OCI-LY1 (cell line): ENCODE data around the gene TMEM253.

Experiments
- H2AFZ ChIP-seq: fragments of 200-600 bp; sonication (generic), shearing (Covaris generic); 2 replicates; pipeline ENCODE4 v1.6.0; 2014; ENCODE audit warnings: antibody characterized with exemption, mild to moderate bottlenecking, low read length
- H3F3A ChIP-seq: fragments of 200-600 bp; sonication (generic), shearing (Covaris generic); 2 replicates; pipeline ENCODE4 v1.6.0; 2014; ENCODE audit warnings: mild to moderate bottlenecking, antibody characterized with exemption, low read length, moderate library complexity; ENCODE audit not compliant: insufficient read depth
- H3K27ac ChIP-seq: fragments of 200-600 bp; sonication (generic); 2 replicates; pipeline ENCODE4 v1.5.1; 2014; ENCODE audit warnings: low read length, mixed run types, mild to moderate bottlenecking, low read depth; ENCODE audit not compliant: poor library complexity, severe bottlenecking
- H3K27me3 ChIP-seq: fragments of 200-600 bp; sonication (generic); 2 replicates; pipeline ENCODE4 v1.6.0; 2014; ENCODE audit warnings: antibody characterized with exemption, mild to moderate bottlenecking, low read length, moderate library complexity; ENCODE audit not compliant: insufficient read depth
- H3K36me3 ChIP-seq: fragments of 200-600 bp; sonication (generic); 2 replicates; pipeline ENCODE4 v1.6.1; 2014; ENCODE audit warnings: mild to moderate bottlenecking, antibody characterized with exemption, low read length, moderate library complexity, mixed read lengths; ENCODE audit not compliant: insufficient read depth
- H3K4me1 ChIP-seq: fragments of 200-600 bp; sonication (generic); 2 replicates; pipeline ENCODE4 v1.5.1; 2014; ENCODE audit warnings: mild to moderate bottlenecking, low read length, moderate library complexity; ENCODE audit not compliant: insufficient read depth, severe bottlenecking
- H3K4me2 ChIP-seq: fragments of 200-600 bp; sonication (generic), shearing (Covaris generic); 2 replicates; pipeline ENCODE4 v1.6.1; 2014; ENCODE audit warnings: low read length
- H3K4me3 ChIP-seq: fragments of 200-600 bp; sonication (generic); 2 replicates; pipeline ENCODE4 v1.5.1; 2014; ENCODE audit warnings: low read length, low read depth, mild to moderate bottlenecking, mixed read lengths; ENCODE audit not compliant: poor library complexity, severe bottlenecking
- H3K79me2 ChIP-seq: fragments of 200-600 bp; shearing (Covaris generic); 2 replicates; pipeline ENCODE4 v1.6.1; 2016; ENCODE audit warnings: mixed run types, low read length, mixed read lengths; ENCODE audit not compliant: insufficient read depth
- H3K9ac ChIP-seq: fragments of 200-600 bp; sonication (generic), shearing (Covaris generic); 2 replicates; pipeline ENCODE4 v1.6.1; 2014; ENCODE audit warnings: mild to moderate bottlenecking, low read length, mixed read lengths
- H3K9me2 ChIP-seq: fragments of 200-600 bp; sonication (generic), shearing (Covaris generic); 2 replicates; pipeline ENCODE4 v1.6.1; 2014; ENCODE audit warnings: low read depth, mild to moderate bottlenecking, low read length, mixed read lengths
- H3K9me3 ChIP-seq: fragments of 200-600 bp; shearing (Covaris generic); 2 replicates; pipeline ENCODE4 v1.6.1; 2014; ENCODE audit warnings: low read length, mixed read lengths
- H4K20me1 ChIP-seq: fragments of 200-600 bp; sonication (generic), shearing (Covaris generic); 2 replicates; pipeline ENCODE4 v1.6.0; 2016; ENCODE audit warnings: mild to moderate bottlenecking, low read length; ENCODE audit not compliant: insufficient read depth
- EZH2 ChIP-seq: fragments of 200-600 bp; sonication (generic), shearing (Covaris generic); IDR thresholded peaks from 2 replicates; pipeline ENCODE4 v1.8.0; 2017; ENCODE audit warnings: borderline replicate concordance, mixed run types, mild to moderate bottlenecking, antibody characterized with exemption, low read length, moderate library complexity, mixed read lengths
- TF ChIP-seq, protein P1 (sequence below): fragments of 200-600 bp; sonication (generic), shearing (Covaris generic); IDR thresholded peaks from 2 replicates; pipeline ENCODE4 v1.5.1; 2017; ENCODE audit warnings: mild to moderate bottlenecking, antibody characterized with exemption, low read length, moderate library complexity, mixed read lengths

TMEM253 gene

GRCh38 chr14:21057803-21058675 is 42.8 kb upstream of the TMEM253 start, which contains the start of gene RNASE8:
Gene RNASE8, plus strand, starts transcription at chr14:21057822. Its CDS starts 71 bp downstream, at chr14:21057893.
- no peak within 1 kb of the TSS for H3K4me3 ChIP-seq
- H4K20me1 ChIP-seq = no peaks in the 10 kb centered on the region
- no peak within 1 kb of the TSS for H2AFZ ChIP-seq
- H3K9me3 ChIP-seq = no peaks in the 10 kb centered on the region
- H3K4me1 ChIP-seq = no peaks in the 10 kb centered on the region
- H3K36me3 ChIP-seq = no peaks in the 10 kb centered on the region
- H3K27ac ChIP-seq = no peak within 1 kb of the TSS
- H3K79me2 ChIP-seq = no peaks in the 10 kb centered on the region
- no peak for TF ChIP-seq EZH2
- TF ChIP-seq, protein P1, sequence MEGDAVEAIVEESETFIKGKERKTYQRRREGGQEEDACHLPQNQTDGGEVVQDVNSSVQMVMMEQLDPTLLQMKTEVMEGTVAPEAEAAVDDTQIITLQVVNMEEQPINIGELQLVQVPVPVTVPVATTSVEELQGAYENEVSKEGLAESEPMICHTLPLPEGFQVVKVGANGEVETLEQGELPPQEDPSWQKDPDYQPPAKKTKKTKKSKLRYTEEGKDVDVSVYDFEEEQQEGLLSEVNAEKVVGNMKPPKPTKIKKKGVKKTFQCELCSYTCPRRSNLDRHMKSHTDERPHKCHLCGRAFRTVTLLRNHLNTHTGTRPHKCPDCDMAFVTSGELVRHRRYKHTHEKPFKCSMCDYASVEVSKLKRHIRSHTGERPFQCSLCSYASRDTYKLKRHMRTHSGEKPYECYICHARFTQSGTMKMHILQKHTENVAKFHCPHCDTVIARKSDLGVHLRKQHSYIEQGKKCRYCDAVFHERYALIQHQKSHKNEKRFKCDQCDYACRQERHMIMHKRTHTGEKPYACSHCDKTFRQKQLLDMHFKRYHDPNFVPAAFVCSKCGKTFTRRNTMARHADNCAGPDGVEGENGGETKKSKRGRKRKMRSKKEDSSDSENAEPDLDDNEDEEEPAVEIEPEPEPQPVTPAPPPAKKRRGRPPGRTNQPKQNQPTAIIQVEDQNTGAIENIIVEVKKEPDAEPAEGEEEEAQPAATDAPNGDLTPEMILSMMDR = no peak
- no peak within 1 kb of the TSS for H3K9ac ChIP-seq
- peaks cover 5% of the 10 kb centered on the region; the same call in 1 of the 2 replicates for H3K27me3 ChIP-seq
- no peaks in the 10 kb centered on the region for H3F3A ChIP-seq
- no peak within 1 kb of the TSS for H3K4me2 ChIP-seq
- no peaks in the 10 kb centered on the region for H3K9me2 ChIP-seq

DNA sequence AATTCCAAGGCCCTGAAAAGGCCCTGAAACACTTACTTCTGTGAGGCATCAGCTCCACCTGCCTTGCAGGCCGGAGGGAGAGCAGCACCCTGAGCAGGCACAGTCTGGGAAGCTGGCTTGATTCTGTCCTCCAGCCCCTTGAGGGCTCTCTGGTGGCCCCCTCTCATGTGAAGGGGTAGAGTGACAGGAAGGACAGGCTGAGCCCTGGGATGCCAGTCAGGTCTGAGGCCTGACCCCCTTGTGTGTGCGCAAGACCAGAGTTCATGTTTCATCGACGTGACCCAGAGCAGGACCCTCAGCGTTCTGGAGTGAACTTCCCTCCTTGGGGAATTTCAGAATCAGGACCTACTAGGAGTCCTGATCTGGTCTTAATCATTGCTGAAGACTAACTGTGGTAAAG is 42.0 kb upstream of the TMEM253 start:
- no peak overlapping the region for H3K27ac ChIP-seq
- no peak overlapping the region for H3K4me3 ChIP-seq
- no peak overlapping the region for H2AFZ ChIP-seq
- no peaks in the 10 kb centered on the region for H3F3A ChIP-seq
- H3K36me3 ChIP-seq = no peaks in the 10 kb centered on the region
- peaks cover 5% of the 10 kb centered on the region; the same call in 1 of the 2 replicates for H3K27me3 ChIP-seq
- no peaks in the 10 kb centered on the region for H3K9me3 ChIP-seq
- H4K20me1 ChIP-seq = no peaks in the 10 kb centered on the region
- no peak for TF ChIP-seq EZH2
- TF ChIP-seq, protein P1 = no peak
- H3K4me1 ChIP-seq = no peaks in the 10 kb centered on the region
- no peaks in the 10 kb centered on the region for H3K9me2 ChIP-seq
- H3K9ac ChIP-seq = no peak overlapping the region
- H3K4me2 ChIP-seq = no peak overlapping the region
- no peaks in the 10 kb centered on the region for H3K79me2 ChIP-seq

GRCh38 chr14:21059842-21060613 is 40.8 kb upstream of the TMEM253 start:
- Histone ChIP-seq H3K27ac (no peak overlapping the region), H3K27me3 (peaks cover 5% of the 10 kb centered on the region; the same call in 1 of the 2 replicates), H3F3A (no peaks in the 10 kb centered on the region), H3K9ac (no peak overlapping the region), H3K4me3 (no peak overlapping the region), H3K79me2 (no peaks in the 10 kb centered on the region), H2AFZ (no peak overlapping the region), H3K4me1 (no peaks in the 10 kb centered on the region), H4K20me1 (no peaks in the 10 kb centered on the region), H3K9me2 (no peaks in the 10 kb centered on the region), H3K9me3 (no peaks in the 10 kb centered on the region), H3K36me3 (no peaks in the 10 kb centered on the region), H3K4me2 (no peak overlapping the region)
- TF ChIP-seq, protein P1 = no peak
- no peak for TF ChIP-seq EZH2
